BJ (cell line): ENCODE results near the gene CLCN4. TPM values are rescaled to one million over a fixed set of nuclear protein-coding genes. Genes with fewer than 3 reads are reported as not detected.

Experiments used
- CTCF ChIA-PET: fragments of 350-600 bp; formaldehyde crosslinking; extraction: SDS; loops from one replicate; lab custom pipeline; 2021; ENCODE audit warnings: antibody characterized with exemption, inconsistent platforms; lab: Yijun Ruan, JAX
- POLR2A ChIA-PET: fragments of 300-600 bp; sonication (Branson Sonifier 250); formaldehyde crosslinking; extraction: SDS; loops from one replicate; lab custom pipeline; 2021; ENCODE audit warnings: antibody characterized with exemption; lab: Charles Lee
- DNase-seq: peaks from one replicate; pipeline ENCODE4 v3.0.0-alpha.2; 2011; ENCODE audit warnings: low read depth
- H3K27me3 ChIP-seq: 2 replicates; pipeline ENCODE4 v1.6.0; 2011; ENCODE audit warnings: low read length; ENCODE audit not compliant: control insufficient read depth, insufficient read depth
- H3K36me3 ChIP-seq: 2 replicates; pipeline ENCODE4 v1.5.1; 2011; ENCODE audit warnings: low read length; ENCODE audit not compliant: control insufficient read depth, insufficient read depth
- H3K4me3 ChIP-seq: 2 replicates; pipeline ENCODE4 v1.5.1; 2011; ENCODE audit warnings: low read depth, mild to moderate bottlenecking, control low read depth, low read length
- CTCF ChIP-seq: IDR thresholded peaks from 2 replicates; pipeline ENCODE4 v1.5.1; 2011; ENCODE audit warnings: low read depth, mild to moderate bottlenecking, control low read depth, inconsistent platforms, low read length, moderate library complexity; ENCODE audit not compliant: insufficient read depth
- polyA plus RNA-seq: library from polyadenylated mRNA; depleted of rRNA; stranded (reverse); fragments of >200 nt; gene quantifications from 2 replicates; pipeline ENCODE4 v1.2.3, GENCODE V29; 2011

The CLCN4 gene
- polyA plus RNA-seq, 1 experiment: 0.11 TPM

- no peaks in the 10 kb centered on the region for H3K27me3 ChIP-seq
- ChIA-PET CTCF (interaction anchor here (0.9 to 7.0 kb wide), 8 partner anchors 17 to 121 kb away, joined by 3 to 51 read pairs (median 4); no protein-coding TSS in a partner anchor), POLR2A (no interaction called here)
- DNase-seq: no peak
- no peak overlapping the region for H3K4me3 ChIP-seq
- no peak for TF ChIP-seq CTCF
- peaks cover 6% of the 10 kb centered on the region; the same call in 1 of the 2 replicates for H3K36me3 ChIP-seq
Measured at GRCh38 chrX:10117864-10118377, 38.9 kb upstream of the CLCN4 start.

- TF ChIP-seq CTCF: no peak
- ChIA-PET CTCF (interaction anchor here (0.6 to 7.0 kb wide), 19 partner anchors 8 to 431 kb away, joined by 3 to 51 read pairs (median 6); no protein-coding TSS in a partner anchor), POLR2A (no interaction called here)
- DNase-seq: no peak
- Histone ChIP-seq H3K27me3 (no peaks in the 10 kb centered on the region), H3K36me3 (peaks cover 6% of the 10 kb centered on the region; the same call in 1 of the 2 replicates), H3K4me3 (no peak overlapping the region)
Measured at GRCh38 chrX:10118530-10118929, 38.2 kb upstream of the CLCN4 start.

GRCh38 chrX:10119399-10119990 lies 37.3 kb upstream of the CLCN4 start:
- H3K4me3 ChIP-seq: no peak overlapping the region
- TF ChIP-seq CTCF: peak; percentile 86
- no peak for DNase-seq
- CTCF ChIA-PET: interaction anchor here (0.6 to 7.0 kb wide), 44 partner anchors 9 to 1302 kb away, joined by 3 to 51 read pairs (median 4); no protein-coding TSS in a partner anchor
- POLR2A ChIA-PET: no interaction called here
- H3K36me3 ChIP-seq: peaks cover 6% of the 10 kb centered on the region; the same call in 1 of the 2 replicates
- no peaks in the 10 kb centered on the region for H3K27me3 ChIP-seq

GRCh38 chrX:10120331-10120730 lies 36.4 kb upstream of the CLCN4 start:
- Histone ChIP-seq H3K4me3 (no peak overlapping the region), H3K27me3 (no peaks in the 10 kb centered on the region), H3K36me3 (peaks cover 6% of the 10 kb centered on the region; the same call in 1 of the 2 replicates)
- CTCF ChIA-PET: interaction anchor here (0.7 to 7.0 kb wide), 32 partner anchors 8 to 634 kb away, joined by 3 to 51 read pairs (median 6); no protein-coding TSS in a partner anchor
- POLR2A ChIA-PET: no interaction called here
- TF ChIP-seq CTCF: no peak
- DNase-seq: no peak

- Histone ChIP-seq H3K4me3 (no peak overlapping the region), H3K27me3 (no peaks in the 10 kb centered on the region), H3K36me3 (peaks cover 6% of the 10 kb centered on the region; the same call in 1 of the 2 replicates)
- TF ChIP-seq CTCF: no peak
- DNase-seq: no peak
- ChIA-PET CTCF (interaction anchor here (1.0 to 7.0 kb wide), 10 partner anchors 7 to 215 kb away, joined by 3 to 51 read pairs (median 10); no protein-coding TSS in a partner anchor), POLR2A (no interaction called here)
Measured at GRCh38 chrX:10120828-10121227, 35.9 kb upstream of the CLCN4 start.
